T follicular helper cell (primary cell): ENCODE measurements around the gene MYL5.
"Not testable (repeated sequence)": the region's sequence is repeated elsewhere in the genome, so short reads cannot be mapped to it uniquely, and the experiment has no call there.

ENCODE experiments used
- DNase-seq: peaks from one replicate; pipeline ENCODE4 v3.0.0-alpha.2; 2020; ENCODE audit warnings: low read depth

MYL5 gene

DNA sequence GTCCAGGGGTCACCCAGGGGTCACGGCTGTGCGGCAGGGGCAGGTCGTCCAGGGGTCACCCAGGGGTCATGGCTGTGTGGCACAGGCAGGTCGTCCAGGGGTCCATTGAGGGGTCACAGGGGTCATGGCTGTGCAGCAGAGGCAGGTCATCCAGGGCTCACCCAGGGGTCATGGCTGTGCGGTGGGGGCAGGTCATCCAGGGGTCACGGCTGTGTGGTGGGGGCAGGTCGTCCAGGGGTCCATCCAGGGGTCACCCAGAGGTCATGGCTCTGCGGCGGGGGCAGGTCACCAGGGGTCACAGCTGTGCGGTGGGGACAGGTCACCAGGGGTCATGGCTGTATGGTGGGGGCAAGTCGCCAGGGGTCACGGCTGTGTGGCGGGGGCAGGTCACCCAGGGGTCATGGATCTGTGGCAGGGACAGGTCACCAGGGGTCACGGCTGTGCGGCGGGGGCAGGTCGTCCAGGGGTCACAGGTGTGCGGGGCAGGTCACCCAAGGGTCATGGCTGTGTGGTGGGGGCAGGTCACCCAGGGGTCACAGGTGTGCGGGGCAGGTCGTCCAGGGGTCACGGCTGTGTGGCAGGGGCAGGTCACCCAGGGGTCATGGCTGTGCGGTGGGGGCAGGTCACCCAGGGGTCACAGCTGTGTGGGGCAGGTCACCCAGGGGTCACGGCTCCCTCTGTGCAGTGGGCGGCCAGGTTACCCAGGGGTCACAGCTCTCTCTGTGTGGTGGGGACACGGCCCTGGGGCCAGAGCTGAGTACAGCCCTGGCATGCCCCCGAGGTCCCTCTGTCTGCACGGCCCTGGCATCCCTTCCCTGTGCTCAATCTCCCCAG is 16.3 kb upstream of the MYL5 start:
- DNase-seq = no peak

DNA sequence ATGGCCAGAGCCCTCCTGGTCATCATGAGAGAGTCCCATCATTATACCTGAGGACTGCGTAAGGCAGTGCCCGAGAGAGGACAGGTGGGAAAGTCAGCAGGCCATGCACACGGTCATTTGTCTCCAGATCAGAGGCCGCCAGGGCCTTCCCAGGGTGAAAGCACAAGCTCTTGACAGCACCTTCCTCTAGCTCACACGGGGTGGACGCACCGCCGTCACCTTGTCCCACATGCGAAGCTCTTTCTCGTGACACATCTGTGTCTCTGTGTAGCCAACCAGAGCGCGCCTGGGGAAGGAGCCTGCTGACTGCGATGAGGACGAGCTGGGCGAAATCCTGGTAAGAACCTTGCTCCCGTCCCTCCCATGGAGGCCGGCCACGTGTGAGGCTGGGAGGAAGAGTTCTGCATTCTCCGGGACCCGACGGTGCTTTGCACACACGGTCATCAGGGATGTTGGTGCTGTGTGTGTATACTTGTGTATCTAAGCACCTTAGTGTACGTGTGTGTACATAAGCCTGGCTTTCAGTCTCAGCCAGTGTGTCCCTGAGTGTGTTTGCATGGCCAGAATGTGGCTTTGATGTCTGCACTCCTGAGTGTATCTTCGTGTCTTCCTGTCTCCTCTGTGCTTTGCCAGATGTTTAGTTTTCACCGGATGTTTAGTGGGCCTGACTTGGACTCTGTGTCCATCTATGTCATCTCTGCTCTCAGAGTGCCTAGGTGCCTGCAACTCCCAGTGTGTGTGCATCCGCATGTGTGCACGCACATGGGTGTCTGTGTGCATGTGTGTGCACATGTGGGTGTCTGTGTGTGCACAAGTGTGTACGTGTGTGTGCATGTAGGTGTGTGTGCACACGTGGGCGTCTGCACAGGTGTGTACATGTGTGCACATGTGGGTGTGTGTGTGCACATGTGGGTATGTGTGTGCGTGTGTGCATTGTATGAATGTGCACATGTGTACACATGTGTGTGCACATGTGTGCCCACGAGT is 15.4 kb upstream of the MYL5 start:
- DNase-seq = no peak

DNA sequence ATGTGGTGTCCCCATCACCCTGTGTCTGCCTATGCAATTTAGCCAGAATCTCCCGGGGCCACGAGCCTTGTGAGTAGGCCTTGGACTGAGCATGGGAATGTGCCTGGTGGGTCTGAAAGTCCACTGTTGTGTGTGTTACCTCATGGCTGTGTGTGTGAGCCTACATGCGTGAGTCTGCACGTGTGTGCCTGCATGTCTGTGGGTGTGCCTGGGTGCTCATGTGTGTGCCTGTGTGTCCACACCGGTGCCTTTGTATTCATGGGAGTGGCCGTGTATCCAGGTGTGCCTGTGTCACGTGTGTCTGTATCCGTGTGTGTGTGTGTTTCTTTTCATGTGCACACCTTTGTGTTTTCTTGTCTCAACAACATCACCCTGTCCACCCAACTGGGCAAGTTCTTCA is 14.5 kb upstream of the MYL5 start:
- DNase-seq = no peak

DNA sequence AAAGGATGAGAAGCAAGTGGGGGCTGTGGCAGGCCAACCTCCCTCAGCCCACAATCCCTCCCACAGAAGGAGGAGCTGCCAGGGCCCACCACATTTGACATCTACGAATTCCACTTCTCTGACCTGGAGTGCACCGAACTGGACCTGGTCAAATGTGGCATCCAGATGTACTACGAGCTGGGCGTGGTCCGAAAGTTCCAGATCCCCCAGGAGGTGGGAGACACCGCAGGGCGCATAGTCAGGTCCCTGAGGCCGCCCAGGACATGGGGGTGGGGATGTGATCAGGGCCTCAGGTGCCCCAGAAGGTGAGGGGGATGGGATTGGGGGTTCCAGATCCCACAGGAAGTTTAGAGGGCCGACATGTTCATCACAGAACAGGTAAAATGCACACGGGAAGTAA is 13.9 kb upstream of the MYL5 start:
- no peak for DNase-seq

DNA sequence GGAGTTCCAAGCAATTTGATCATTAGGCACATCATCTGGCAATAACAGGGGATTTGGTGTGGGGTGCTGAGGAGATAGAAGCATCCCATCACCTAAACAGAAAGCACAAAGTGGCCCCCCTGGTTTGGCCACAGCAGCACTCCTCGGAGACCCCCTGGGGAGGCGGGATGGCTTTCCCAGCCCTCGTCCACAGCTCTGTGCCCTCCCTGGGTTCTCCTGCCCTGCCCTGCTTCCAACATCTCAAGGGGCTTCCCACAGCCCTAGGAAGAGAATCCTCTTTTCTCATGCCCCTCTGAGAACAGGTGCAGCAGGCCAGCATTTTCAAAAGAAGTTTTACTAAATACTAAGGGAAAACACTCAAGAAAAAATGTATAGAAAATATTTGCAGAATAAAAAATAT is 13.1 kb upstream of the MYL5 start:
- DNase-seq = no peak

DNA sequence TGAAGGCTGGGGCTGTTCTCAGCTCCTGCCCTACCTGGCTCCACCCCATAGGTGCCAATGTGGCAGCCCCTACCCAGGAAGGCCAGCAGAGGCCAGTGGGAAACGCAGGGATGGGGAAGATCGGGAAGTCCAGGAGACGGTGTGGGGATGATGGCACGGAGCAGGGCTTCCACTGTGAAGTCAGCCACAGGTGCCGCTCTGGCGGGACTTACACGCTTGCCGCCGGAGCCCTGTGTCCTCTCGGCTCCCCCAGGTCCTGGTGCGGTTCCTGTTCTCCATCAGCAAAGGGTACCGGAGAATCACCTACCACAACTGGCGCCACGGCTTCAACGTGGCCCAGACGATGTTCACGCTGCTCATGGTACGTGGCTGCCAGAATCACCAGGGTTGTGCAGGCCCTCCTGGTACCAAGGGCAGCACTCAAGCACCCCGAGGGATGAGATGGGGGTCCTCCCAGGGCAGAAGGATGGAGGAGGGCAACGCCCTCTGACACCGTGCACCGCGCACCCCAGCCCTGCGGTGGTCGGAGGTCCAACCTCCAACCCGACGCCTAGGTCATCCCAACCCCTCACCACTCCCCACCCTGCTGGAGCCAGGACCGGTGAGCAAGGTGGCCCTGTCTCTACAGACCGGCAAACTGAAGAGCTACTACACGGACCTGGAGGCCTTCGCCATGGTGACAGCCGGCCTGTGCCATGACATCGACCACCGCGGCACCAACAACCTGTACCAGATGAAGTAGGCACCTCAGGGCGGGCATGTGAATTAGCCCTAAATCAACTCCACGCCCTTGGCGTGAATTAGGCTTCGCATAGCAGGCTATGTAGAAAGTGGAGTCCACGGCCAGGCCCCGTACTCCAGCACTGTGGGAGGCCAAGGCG is 12.2 kb upstream of the MYL5 start:
- DNase-seq = no peak

DNA sequence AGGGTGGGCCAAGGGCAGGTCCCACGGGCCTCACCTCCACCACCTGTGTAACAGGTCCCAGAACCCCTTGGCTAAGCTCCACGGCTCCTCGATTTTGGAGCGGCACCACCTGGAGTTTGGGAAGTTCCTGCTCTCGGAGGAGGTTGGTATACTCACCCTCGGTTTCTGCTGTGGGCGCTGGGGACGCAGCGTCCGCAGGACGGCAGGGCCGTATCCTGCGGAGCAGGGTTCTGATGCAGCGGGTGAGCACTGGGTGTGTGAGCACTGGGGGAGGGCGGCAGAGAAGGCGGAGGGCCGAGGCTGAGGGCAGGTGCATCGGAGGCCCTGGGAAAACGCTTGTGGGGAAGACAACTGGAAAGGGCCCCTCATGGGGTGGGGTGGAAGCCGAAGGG is 11.3 kb upstream of the MYL5 start:
- no peak for DNase-seq

DNA sequence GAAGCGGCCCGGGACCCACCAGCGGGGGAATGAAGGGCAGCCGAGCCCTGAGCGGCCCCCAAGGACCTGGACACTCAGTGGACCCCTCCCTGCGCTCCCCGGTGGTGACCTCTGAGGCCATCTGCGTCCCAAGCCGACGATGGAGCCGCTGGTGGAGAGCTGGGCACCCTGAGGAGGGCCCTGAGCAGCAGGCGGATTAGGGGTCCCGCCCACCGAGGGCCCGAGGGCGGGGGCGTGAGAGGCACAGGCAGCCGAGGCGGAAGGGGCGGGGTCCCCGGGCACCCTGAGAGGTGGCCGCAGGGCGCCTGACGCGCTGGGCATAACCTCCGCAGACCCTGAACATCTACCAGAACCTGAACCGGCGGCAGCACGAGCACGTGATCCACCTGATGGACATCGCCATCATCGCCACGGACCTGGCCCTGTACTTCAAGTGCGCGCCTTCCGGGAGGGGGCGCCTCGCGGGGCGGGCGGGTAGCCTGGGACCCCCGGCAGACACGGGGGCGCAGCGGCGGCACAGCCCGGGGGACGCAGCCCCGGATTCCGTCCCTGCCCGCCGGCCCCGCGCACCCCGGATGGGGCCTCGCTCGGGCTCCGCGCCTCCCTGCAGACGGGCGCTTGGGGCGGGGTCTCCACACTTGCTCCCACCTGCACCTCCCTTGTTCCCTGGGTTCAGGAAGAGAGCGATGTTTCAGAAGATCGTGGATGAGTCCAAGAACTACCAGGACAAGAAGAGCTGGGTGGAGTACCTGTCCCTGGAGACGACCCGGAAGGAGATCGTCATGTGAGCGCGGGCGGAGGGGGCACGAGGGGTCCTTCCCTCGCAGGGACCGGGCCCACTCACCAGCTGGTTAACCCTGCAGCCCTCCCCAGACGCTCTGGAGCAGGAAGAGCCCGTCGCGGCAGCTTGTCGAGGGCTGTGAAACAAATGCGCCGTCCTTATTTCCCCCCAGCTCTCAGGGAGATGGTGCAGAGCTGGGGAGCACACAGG is 10.6 kb upstream of the MYL5 start:
- DNase-seq = peak; percentile 64

DNA sequence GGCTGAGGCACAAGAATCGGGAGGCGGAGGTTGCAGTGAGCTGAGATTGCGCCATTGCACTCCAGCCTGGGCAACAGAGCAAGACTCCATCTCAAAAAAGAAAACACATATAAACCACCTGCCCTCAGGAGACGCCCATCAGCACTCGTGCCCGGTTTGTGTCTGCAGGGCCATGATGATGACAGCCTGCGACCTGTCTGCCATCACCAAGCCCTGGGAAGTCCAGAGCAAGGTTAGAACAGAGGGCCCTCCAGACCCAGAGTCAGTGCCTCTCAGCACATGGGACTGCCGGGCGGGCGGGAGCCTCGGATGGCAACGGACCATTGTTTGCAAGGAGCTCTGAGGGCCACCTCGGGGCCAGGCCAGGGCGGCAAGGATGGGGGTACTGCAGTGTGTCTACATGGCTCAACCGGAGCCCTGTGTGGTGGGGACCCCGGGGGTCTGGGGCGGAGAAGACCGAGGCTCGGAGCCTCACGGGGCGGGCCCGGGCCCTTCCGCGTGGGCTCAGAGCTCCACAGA is 9.6 kb upstream of the MYL5 start:
- DNase-seq = no peak

DNA sequence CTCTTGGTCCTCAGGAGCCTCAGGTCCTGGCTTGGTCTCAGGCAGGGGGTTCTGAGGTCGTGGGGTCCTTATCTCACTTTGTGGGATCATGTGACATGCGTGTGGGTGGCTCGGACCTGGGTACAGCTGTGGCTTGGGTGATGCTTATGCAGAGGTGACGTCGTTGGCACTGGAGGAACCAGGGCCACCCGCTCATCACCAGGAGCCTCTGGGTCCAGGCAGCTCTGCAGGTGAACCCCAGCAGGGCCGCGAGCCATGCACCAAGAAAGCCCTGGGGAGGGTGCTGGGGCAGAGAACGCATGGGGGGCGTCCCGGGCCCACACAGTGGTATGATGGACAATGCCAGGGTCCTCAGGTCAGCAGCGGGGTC is 9.0 kb upstream of the MYL5 start:
- no peak for DNase-seq

DNA sequence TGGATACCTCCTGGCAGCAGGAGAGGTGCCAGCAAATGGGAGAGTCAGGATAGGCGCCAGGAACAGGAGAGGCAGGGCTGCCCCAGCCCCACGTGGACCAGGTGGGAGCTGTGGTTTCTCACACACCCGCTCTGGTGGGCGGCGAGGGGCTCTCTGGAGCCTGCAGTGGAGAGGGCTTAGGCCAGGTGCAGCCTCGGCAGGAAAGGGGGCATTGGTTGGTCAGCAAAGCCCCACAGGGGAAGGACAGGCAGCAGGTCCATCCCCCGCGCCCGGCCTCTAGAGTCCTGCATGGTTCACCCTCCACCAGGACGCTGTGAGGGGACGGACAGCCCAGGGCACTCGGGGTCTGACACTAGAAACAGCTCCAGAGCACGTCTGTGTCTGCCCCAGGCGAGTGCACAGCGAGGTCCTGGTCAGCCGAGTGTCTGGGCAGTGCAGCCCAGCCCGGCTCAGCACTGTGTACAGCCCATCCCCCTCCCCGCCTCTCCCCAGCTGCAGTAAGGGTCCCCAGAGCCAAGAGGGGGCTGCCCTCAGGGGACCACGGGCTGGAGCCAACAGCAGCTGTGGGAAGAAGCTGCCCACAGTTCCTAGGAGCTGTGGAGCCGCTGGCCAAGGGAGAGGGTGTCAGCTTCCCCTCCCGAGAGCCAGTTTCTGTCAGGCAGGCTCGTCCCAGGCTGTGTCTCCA is 8.4 kb upstream of the MYL5 start:
- DNase-seq = no peak

DNA sequence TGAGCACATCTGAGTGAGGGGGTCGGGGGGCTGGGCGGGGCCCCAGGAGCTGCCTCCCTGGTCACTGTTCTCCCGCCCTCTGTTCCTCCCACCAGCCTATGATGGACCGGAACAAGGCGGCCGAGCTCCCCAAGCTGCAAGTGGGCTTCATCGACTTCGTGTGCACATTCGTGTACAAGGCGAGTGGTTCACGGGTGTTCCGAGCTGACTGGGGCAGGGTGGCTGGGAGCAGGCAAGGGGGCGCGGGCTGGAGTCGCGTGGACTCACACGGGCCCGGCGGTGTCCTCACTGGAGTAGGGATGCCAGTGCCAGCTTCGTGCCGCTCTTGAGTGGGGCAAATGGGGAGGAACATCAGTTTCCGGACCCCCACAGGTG is 7.9 kb upstream of the MYL5 start:
- no peak for DNase-seq

DNA sequence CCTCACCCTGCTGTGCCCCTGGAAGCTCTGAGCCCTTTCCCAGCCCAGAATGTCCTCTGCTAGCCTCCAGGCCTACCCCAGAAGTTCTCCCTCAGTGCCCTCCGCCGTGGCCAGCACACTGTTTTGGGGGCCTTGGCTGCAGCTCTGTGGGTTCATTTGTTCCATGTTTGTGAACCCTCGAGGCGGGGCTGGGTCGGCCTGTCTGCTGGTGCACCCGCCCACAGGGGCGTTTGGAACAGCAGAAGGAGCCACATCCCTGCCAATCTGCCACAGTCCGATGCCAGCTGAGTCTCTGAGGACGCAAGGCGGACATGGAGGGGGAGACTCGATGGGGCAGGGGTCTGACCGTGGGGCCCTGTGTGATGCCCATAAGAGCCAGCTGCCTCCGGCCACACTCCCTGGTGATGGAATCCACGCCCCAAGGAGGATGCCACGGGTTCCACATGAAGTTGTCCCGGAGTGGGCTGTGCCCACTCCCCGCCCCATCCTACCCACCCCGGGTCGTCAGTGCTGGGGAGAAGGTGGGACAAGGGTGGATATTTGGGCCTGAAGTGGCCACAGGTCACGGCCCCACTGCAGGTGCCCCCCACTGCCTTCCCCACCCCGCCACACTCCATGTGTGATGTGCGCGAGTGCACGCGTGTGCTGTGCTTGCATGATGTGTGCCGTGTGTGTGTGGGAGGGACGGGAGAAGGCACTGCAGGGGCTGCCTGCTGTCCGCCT is 7.4 kb upstream of the MYL5 start:
- DNase-seq = no peak

DNA sequence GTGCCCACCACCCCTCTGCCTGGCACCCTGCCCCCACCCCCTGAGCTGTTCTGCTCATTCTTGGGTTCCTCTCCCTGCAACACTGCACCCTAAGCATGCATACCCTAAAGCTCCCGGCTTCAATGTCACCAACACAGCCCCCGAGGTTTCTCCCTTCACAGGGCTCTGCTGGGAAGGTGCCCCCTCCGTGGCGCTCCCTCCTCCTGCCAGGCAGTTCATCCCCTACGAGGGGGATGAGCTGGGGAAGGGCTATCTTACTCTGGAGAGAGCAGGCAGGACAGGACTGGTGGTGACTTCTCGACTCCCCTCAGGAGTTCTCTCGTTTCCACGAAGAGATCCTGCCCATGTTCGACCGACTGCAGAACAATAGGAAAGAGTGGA is 6.8 kb upstream of the MYL5 start:
- DNase-seq = no peak

DNA sequence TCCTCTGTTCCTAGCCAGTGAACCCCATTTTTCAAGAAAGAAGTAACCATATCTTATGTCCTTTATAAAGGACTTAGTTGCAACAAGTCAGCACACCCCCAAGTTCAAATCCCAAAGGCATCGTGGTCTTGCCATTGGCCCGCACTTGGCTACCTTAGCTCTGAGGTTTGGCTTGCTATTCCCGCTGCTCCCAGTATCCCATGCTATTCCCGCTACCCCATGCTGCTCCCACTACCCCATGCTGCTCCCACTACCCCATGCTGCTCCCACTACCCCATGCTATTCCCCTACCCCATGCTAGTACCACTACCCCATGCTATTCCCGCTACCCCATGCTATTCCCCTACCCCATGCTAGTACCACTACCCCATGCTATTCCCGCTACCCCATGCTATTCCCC is 6.1 kb upstream of the MYL5 start:
- DNase-seq = not testable (repeated sequence)

DNA sequence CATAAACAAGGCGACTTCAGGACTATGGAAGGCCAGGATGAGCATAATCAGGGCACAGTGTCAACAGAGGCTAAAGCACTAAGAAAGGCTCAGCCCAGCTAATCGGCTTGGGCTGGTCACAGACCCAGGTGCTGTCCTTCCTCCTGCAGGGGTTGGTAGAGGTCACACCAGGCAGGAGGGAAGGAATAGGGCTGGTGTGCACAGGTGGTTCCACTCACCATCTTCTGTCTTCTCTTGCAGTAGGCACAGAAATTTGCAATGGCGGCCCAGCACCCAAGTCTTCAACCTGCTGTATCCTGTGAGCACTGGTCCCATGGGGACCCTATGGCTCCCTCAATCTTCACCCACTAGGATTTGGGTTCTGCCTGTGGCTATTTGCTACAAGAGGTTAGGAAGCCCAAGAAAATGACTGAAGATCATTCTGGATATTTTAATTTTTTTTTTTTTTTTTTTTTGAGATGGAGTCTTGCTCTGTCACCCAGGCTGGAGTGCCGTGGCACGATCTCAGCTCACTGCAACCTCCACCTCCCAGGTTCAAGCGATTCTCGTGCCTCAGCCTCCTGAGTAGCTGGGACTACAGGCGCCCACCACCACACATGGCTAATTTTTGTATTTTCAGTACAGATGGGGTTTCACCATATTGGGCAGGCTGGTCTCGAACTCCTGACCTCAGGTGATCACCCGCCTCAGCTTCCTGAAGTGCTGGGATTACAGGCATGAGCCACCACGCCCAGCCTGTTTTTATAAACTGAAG is 4.4 kb upstream of the MYL5 start:
- not testable (repeated sequence) for DNase-seq

DNA sequence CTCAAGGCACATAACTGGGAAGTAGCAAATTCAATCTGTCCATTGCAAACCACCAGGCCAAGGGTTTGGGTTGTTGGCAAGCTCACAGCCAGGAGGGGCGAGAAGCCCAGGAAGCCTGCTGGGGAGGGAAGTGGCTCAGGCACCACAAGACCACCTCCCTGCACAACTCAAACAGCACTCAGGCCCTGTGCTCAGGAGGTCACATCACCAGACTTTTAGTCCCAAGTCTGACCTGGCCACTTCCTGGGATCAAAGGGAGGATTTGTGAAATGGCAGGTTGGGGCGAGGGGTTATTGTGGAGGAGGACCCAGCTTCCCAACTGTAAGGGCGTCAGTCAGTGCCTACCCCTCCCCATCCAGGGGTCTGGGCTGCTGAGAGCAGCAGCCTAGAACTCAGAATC is 2.6 kb upstream of the MYL5 start:
- DNase-seq = no peak

DNA sequence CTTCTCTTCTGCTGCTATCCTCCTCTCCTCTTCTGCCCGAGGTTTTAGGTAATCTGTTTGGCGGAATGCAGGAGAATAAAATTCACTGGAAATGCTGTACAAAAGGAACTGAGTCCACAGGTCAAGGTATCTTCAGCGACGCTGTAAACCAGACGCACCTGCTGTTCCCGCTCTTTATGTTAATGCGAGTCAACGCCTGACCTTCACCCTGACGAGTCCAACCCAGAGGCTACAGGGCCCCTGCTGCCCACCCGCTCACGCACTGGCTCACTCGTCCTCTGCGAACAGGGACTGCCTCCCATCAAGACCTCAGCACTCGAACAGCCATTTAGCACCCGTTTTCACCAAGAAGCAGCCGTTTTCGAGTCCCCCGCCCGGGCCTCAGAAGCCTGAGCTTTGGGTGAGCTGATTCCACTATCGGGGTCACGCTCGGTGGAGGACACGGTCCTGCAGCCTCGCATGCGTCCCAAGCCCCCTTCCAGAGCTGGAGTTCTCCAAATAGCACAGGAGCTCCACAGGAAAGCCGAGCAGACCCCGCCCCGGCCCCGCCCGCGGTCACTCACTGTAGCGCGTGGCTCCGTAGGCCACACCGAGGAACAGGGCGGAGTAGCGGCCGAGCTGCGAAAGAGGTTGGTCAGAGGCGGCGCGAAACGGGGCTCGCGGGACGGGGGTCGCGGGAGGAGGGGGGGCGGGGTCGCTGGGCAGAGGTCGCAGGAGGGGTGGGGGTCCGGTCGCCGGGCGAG is 822 bp upstream of the MYL5 start:
- DNase-seq = no peak
